Parathyroid adenoma (tissue), 2 donors: ENCODE results near the gene FSIP1.

Experiments used
- H2AFZ ChIP-seq: fragments of 300-600 bp; sonication (generic); one replicate; pipeline ENCODE4 v1.7.0; 2017; ENCODE audit warnings: antibody characterized with exemption, mild to moderate bottlenecking
- H3K27ac ChIP-seq: fragments of 300-600 bp; sonication (generic); one replicate; pipeline ENCODE4 v1.7.0; 2017
- H3K27me3 ChIP-seq: fragments of 300-600 bp; sonication (generic); one replicate; pipeline ENCODE4 v1.7.0; 2017; ENCODE audit warnings: low read length; ENCODE audit not compliant: control insufficient read depth, insufficient read depth
- H3K36me3 ChIP-seq: fragments of 300-600 bp; sonication (generic); one replicate; pipeline ENCODE4 v1.7.0; 2017; ENCODE audit warnings: low read length; ENCODE audit not compliant: control insufficient read depth, insufficient read depth
- H3K4me1 ChIP-seq: fragments of 300-600 bp; sonication (generic); one replicate; pipeline ENCODE4 v1.7.0; 2017; ENCODE audit warnings: control low read depth
- H3K4me2 ChIP-seq: fragments of 300-600 bp; sonication (generic); one replicate; pipeline ENCODE4 v1.7.0; 2017; ENCODE audit warnings: low read length
- H3K4me3 ChIP-seq: fragments of 300-600 bp; sonication (generic); one replicate; pipeline ENCODE4 v1.7.0; 2017; ENCODE audit warnings: low read depth, low read length
- H3K79me2 ChIP-seq: fragments of 300-600 bp; sonication (generic); one replicate; pipeline ENCODE4 v1.7.0; 2017; ENCODE audit warnings: control low read depth
- H3K9ac ChIP-seq: fragments of 300-600 bp; sonication (generic); one replicate; pipeline ENCODE4 v1.7.0; 2017; ENCODE audit warnings: mild to moderate bottlenecking
- H3K9me3 ChIP-seq: fragments of 300-600 bp; sonication (generic); one replicate; pipeline ENCODE4 v1.7.0; 2017; ENCODE audit warnings: low read length; ENCODE audit not compliant: control insufficient read depth
- TF ChIP-seq, protein P1 (sequence below): fragments of 300-600 bp; sonication (generic); IDR thresholded peaks from one replicate; pipeline ENCODE4 v1.7.0; 2017; ENCODE audit warnings: antibody characterized with exemption, mild to moderate bottlenecking
- donor health status: primary hyperparathyroidism.

FSIP1 gene

DNA sequence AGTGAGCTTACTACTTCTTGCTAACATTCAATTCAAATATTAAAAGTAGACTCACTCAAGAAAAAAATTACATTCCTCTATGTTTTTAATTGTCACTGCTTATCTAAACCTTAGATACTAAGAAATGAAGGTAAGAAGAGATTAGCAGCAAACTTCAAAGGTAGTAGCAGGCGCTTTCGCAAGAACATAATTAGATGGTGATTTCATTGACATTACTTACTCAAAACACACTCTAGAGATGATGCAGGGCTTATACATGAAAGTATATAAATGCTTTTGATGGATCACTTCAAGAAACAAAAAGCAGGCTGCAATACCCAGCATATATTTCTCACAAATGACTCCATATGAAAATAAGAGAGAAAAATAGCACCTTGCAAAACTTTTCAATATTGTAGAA is 86.8 kb downstream of the FSIP1 start:
- no peak overlapping the region for H2AFZ ChIP-seq
- H3K36me3 ChIP-seq, result no peaks in the 10 kb centered on the region
- TF ChIP-seq, protein P1, sequence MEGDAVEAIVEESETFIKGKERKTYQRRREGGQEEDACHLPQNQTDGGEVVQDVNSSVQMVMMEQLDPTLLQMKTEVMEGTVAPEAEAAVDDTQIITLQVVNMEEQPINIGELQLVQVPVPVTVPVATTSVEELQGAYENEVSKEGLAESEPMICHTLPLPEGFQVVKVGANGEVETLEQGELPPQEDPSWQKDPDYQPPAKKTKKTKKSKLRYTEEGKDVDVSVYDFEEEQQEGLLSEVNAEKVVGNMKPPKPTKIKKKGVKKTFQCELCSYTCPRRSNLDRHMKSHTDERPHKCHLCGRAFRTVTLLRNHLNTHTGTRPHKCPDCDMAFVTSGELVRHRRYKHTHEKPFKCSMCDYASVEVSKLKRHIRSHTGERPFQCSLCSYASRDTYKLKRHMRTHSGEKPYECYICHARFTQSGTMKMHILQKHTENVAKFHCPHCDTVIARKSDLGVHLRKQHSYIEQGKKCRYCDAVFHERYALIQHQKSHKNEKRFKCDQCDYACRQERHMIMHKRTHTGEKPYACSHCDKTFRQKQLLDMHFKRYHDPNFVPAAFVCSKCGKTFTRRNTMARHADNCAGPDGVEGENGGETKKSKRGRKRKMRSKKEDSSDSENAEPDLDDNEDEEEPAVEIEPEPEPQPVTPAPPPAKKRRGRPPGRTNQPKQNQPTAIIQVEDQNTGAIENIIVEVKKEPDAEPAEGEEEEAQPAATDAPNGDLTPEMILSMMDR, result no peak
- no peak overlapping the region for H3K27ac ChIP-seq
- H3K27me3 ChIP-seq, result no peaks in the 10 kb centered on the region
- H3K4me3 ChIP-seq, result no peak overlapping the region
- no peaks in the 10 kb centered on the region for H3K9me3 ChIP-seq
- H3K4me2 ChIP-seq, result no peak overlapping the region
- no peaks in the 10 kb centered on the region for H3K4me1 ChIP-seq
- no peaks in the 10 kb centered on the region for H3K79me2 ChIP-seq
- no peak overlapping the region for H3K9ac ChIP-seq

DNA sequence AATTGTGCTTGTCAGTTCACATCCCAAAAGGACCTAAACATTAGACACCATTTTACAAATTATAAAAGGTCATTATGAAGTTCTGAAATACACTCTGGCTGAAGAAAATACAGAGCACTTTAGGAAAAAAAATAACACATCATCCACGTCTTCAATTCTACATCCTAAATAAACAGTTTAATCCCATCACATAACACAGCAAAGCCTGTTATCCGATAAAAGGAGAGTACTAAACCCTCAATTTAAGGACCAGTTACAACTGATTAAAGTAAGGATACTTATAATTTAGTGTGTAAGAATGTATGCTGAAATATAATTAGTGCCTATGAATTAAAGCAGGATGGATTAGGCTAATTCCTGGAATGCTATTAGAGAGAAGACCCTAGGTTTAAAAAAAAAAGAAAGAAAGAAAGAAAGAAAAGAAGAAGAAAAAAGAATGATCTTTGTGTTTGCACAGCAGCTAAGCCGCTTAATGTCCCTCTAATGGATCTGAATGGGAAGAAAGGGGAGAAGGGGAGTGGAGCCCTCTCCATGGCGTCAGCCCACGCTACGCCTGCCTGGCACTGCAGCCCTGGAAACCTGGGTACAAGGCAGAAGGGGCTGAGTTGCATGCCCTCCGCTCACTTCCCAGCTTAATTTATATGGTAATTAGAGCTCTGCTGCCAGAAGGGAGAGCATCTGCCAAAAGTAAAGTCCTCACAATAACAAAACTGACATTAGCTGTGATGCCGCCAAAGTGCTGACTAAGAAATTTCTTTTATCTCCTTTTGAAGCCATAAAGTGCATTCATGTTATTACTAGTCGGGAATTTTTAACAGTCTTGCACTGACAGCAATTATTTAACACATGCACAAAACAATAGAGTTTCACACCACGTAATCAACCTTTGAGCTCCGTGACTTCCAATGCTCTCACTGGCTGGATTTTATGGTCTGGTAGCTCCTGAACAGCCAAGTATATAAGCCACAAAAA is 90.0 kb downstream of the FSIP1 start:
- Histone ChIP-seq H3K27me3 (no peaks in the 10 kb centered on the region), H3K9me3 (no peaks in the 10 kb centered on the region), H3K27ac (no peak overlapping the region), H3K79me2 (no peaks in the 10 kb centered on the region), H3K4me2 (no peak overlapping the region), H3K9ac (no peak overlapping the region), H3K4me1 (no peaks in the 10 kb centered on the region), H3K36me3 (no peaks in the 10 kb centered on the region), H2AFZ (no peak overlapping the region), H3K4me3 (no peak overlapping the region)
- TF ChIP-seq, protein P1, result no peak

DNA sequence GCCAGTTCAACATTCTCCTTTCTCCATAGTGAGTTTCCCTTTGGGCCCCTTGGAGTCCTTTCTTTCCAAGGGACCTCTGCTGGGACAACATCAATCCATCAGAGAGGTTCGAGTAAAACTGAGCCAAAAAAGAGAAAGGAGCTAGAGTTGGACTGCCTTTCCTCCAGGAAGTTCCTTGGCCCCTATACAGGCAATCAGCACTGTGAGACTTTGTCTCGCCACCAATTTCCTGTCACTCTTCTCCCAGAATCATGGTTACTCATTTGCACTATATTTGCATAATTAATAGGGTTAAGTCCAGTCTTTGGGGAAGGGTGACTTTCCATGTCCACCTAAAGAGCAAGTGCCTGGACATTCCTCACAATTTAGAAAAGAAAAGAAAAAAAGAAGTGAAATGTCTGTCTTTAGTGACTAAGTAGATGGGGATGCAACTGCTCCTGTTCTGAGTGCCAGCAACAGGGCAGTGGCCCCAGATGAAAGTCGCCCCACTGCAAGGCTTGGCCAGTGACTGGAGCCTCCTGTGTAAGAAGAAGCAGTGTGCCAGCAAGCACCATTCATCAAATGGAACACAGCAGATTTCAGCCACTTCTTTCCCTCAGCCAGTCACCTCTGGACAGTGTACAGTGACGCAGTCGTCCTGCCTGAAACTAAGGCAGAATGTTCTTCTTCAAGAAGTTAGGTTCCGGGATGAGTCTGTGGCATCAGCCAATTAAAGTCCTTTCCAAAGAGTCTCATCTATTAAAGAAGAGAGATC is 91.6 kb downstream of the FSIP1 start:
- Histone ChIP-seq H3K79me2 (no peaks in the 10 kb centered on the region), H3K27ac (no peak overlapping the region)
- TF ChIP-seq, protein P1, result no peak

DNA sequence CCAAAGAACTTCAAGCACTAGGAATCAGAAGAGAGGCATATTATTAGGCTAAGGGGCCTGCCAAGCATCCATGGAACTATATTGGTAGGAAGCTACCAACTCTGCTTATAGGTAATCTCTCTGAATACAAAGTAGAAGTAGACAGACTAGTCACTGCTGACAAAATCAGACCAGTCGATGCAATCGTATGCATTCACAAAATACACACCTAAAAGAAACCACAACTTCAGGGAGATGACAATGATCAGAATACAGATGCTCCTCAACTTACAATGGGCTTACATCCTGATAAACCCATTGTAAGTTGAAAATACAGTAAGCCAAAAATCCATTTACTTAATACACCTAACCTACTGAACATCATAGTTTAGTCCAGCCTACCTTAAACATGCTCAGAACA is 94.7 kb downstream of the FSIP1 start:
- TF ChIP-seq, protein P1, result no peak
- no peaks in the 10 kb centered on the region for H3K27me3 ChIP-seq
- H3K4me2 ChIP-seq, result no peak overlapping the region
- no peaks in the 10 kb centered on the region for H3K9me3 ChIP-seq
- H3K36me3 ChIP-seq, result no peaks in the 10 kb centered on the region
- H3K9ac ChIP-seq, result no peak overlapping the region
- no peak overlapping the region for H3K4me3 ChIP-seq
- H2AFZ ChIP-seq, result no peak overlapping the region
- no peaks in the 10 kb centered on the region for H3K79me2 ChIP-seq
- H3K27ac ChIP-seq, result no peak overlapping the region
- no peaks in the 10 kb centered on the region for H3K4me1 ChIP-seq

More for the DNA sequence above, 91.6 kb downstream of the FSIP1 start:
- no peaks in the 10 kb centered on the region for H3K4me1 ChIP-seq
- no peak overlapping the region for H3K4me2 ChIP-seq
- no peaks in the 10 kb centered on the region for H3K27me3 ChIP-seq
- no peak overlapping the region for H3K4me3 ChIP-seq
- no peak overlapping the region for H3K9ac ChIP-seq
- H3K9me3 ChIP-seq, result no peaks in the 10 kb centered on the region
- H3K36me3 ChIP-seq, result no peaks in the 10 kb centered on the region
- H2AFZ ChIP-seq, result no peak overlapping the region
